IMR-90 (cell line): Measurements from ENCODE around the gene MRS2. TPM values are rescaled to one million over a fixed set of nuclear protein-coding genes. Genes with fewer than 3 reads are reported as not detected.

Experiments
- ATAC-seq: fragments of 200-7000 bp; cut with Tn5 transposase; 2 replicates; pipeline ENCODE4 v1.9.1; 2020; ENCODE audit warnings: low read depth, mild to moderate bottlenecking, moderate library complexity
- BruUV-seq: library from RNA; stranded (reverse); fragments of 400-500 nt; replicated peaks from 2 replicates; lab custom pipeline; 2021; lab: Mats Ljungman, UMichigan
- CTCF ChIA-PET: fragments of 300-600 bp; formaldehyde crosslinking; extraction: SDS; loops from one replicate; lab custom pipeline; 2021; ENCODE audit warnings: antibody characterized with exemption; lab: Yijun Ruan, JAX
- POLR2A ChIA-PET: fragments of 300-600 bp; sonication (Branson Sonifier 250); formaldehyde crosslinking; loops from one replicate; lab custom pipeline; 2022; ENCODE audit warnings: antibody characterized with exemption; ENCODE audit not compliant: unreplicated experiment; lab: Charles Lee
- DNase-seq: peaks from one replicate; pipeline ENCODE4 v3.0.0; 2013
- H2AFZ ChIP-seq: replicated peaks from 2 replicates; pipeline ENCODE3; 2013; ENCODE audit warnings: low read length, mild to moderate bottlenecking; ENCODE audit not compliant: poor library complexity
- H2AK5ac ChIP-seq: 2 replicates; pipeline ENCODE4 v1.6.1; 2013; ENCODE audit warnings: low read depth, low read length, inconsistent platforms
- H2AK9ac ChIP-seq: replicated peaks from 2 replicates; pipeline ENCODE3; 2013; ENCODE audit warnings: mild to moderate bottlenecking, low read depth, low read length, moderate library complexity; ENCODE audit not compliant: poor library complexity
- H2BK120ac ChIP-seq: 2 replicates; pipeline ENCODE4 v1.6.1; 2013; ENCODE audit warnings: low read depth, low read length, inconsistent platforms
- H2BK15ac ChIP-seq: 3 replicates; pipeline ENCODE4 v1.6.1; 2013; ENCODE audit warnings: low read depth, low read length, inconsistent platforms
- H2BK20ac ChIP-seq: 2 replicates; pipeline ENCODE4 v1.6.1; 2013; ENCODE audit warnings: low read depth, mild to moderate bottlenecking, inconsistent platforms, low read length, moderate library complexity
- H2BK5ac ChIP-seq: 2 replicates; pipeline ENCODE4 v1.6.1; 2013; ENCODE audit warnings: mild to moderate bottlenecking, low read depth, low read length, inconsistent platforms; ENCODE audit not compliant: poor library complexity, severe bottlenecking
- H3K14ac ChIP-seq: replicated peaks from 2 replicates; pipeline ENCODE4 v1.6.1; 2013; ENCODE audit warnings: low read depth, low read length, inconsistent platforms
- H3K18ac ChIP-seq: 2 replicates; pipeline ENCODE4 v1.6.1; 2013; ENCODE audit warnings: low read depth, low read length, control low read depth
- H3K23ac ChIP-seq: 2 replicates; pipeline ENCODE4 v1.6.1; 2013; ENCODE audit warnings: low read depth, low read length, inconsistent platforms
- H3K27ac ChIP-seq: 2 replicates; pipeline ENCODE4 v1.5.1; 2013; ENCODE audit warnings: mild to moderate bottlenecking, control low read depth, low read length; ENCODE audit not compliant: insufficient read depth
- H3K27me3 ChIP-seq: 2 replicates; pipeline ENCODE4 v1.6.1; 2013; ENCODE audit warnings: low read length; ENCODE audit not compliant: control insufficient read depth, insufficient read depth
- H3K36me3 ChIP-seq: 2 replicates; pipeline ENCODE4 v1.6.1; 2013; ENCODE audit warnings: low read length, mixed read lengths; ENCODE audit not compliant: control insufficient read depth, insufficient read depth
- H3K4ac ChIP-seq: 2 replicates; pipeline ENCODE4 v1.6.1; 2013; ENCODE audit warnings: low read depth, low read length, inconsistent platforms
- H3K4me1 ChIP-seq: 2 replicates; pipeline ENCODE4 v1.6.1; 2013; ENCODE audit warnings: low read length, mixed read lengths; ENCODE audit not compliant: control insufficient read depth, insufficient read depth
- H3K4me2 ChIP-seq: 2 replicates; pipeline ENCODE4 v1.6.1; 2013; ENCODE audit warnings: low read depth, mild to moderate bottlenecking, control low read depth, low read length, moderate library complexity
- H3K4me3 ChIP-seq: 2 replicates; pipeline ENCODE4 v1.5.1; 2013; ENCODE audit warnings: low read depth, mild to moderate bottlenecking, control low read depth, low read length, moderate library complexity; ENCODE audit not compliant: insufficient read depth
- H3K56ac ChIP-seq: 2 replicates; pipeline ENCODE4 v1.6.1; 2013; ENCODE audit warnings: low read length, inconsistent platforms; ENCODE audit not compliant: insufficient read depth; ENCODE audit errors: extremely low read depth
- H3K79me1 ChIP-seq, 2 experiments: 2 replicates each; pipeline ENCODE4 v1.6.1; 2013; ENCODE audit warnings: low read length in 2 of 2, inconsistent platforms in 1 of 2, low read depth in 1 of 2
- H3K9ac ChIP-seq: 2 replicates; pipeline ENCODE4 v1.6.1; 2013; ENCODE audit warnings: low read depth, low read length, control low read depth
- H3K9me1 ChIP-seq: 2 replicates; pipeline ENCODE4 v1.6.1; 2013; ENCODE audit warnings: low read length, inconsistent platforms; ENCODE audit not compliant: insufficient read depth
- H3K9me3 ChIP-seq: 2 replicates; pipeline ENCODE4 v1.6.1; 2013; ENCODE audit warnings: low read length; ENCODE audit not compliant: control insufficient read depth, insufficient read depth
- H4K20me1 ChIP-seq: 2 replicates; pipeline ENCODE4 v1.6.1; 2013; ENCODE audit warnings: low read length, inconsistent platforms; ENCODE audit not compliant: insufficient read depth
- H4K5ac ChIP-seq: 2 replicates; pipeline ENCODE4 v1.6.1; 2013; ENCODE audit warnings: mild to moderate bottlenecking, low read depth, low read length, control low read depth
- H4K8ac ChIP-seq, 2 experiments: 2 replicates each; pipeline ENCODE4 v1.6.1; 2013; ENCODE audit warnings: low read depth in 2 of 2, low read length in 2 of 2, control low read depth in 1 of 2, inconsistent platforms in 1 of 2
- H4K91ac ChIP-seq: 2 replicates; pipeline ENCODE4 v1.6.1; 2013; ENCODE audit warnings: low read depth, low read length, inconsistent platforms; ENCODE audit not compliant: insufficient read depth
- BHLHE40 ChIP-seq: fragments of 150-350 bp; IDR thresholded peaks from 2 replicates; pipeline ENCODE4 v1.6.1; 2016; ENCODE audit warnings: mild to moderate bottlenecking, low read depth, low read length
- CEBPB ChIP-seq: IDR thresholded peaks from 2 replicates; pipeline ENCODE4 v1.6.1; 2012; ENCODE audit warnings: low read depth, low read length, improper control_type of control experiment
- CHD1 ChIP-seq: IDR thresholded peaks from 2 replicates; pipeline ENCODE4 v1.6.1; 2012; ENCODE audit warnings: low read depth, low read length, improper control_type of control experiment
- CTCF ChIP-seq: conservative IDR thresholded peaks from 2 replicates; pipeline ENCODE4 v1.5.1; 2012; ENCODE audit warnings: mild to moderate bottlenecking, low read depth, low read length, improper control_type of control experiment
- ELK1 ChIP-seq: fragments of 150-350 bp; IDR thresholded peaks from 2 replicates; pipeline ENCODE4 v1.6.1; 2016; ENCODE audit warnings: low read depth, mild to moderate bottlenecking, low read length, moderate library complexity, borderline replicate concordance
- FOS ChIP-seq: fragments of 150-350 bp; IDR thresholded peaks from 2 replicates; pipeline ENCODE4 v1.6.1; 2016; ENCODE audit warnings: low read depth, low read length
- MAFK ChIP-seq: IDR thresholded peaks from 2 replicates; pipeline ENCODE4 v1.6.1; 2012; ENCODE audit warnings: low read depth, low read length, improper control_type of control experiment
- MAZ ChIP-seq: IDR thresholded peaks from 2 replicates; pipeline ENCODE4 v1.6.1; 2012; ENCODE audit warnings: low read depth, mild to moderate bottlenecking, low read length, improper control_type of control experiment, moderate library complexity, borderline replicate concordance
- MXI1 ChIP-seq: IDR thresholded peaks from 2 replicates; pipeline ENCODE4 v1.6.1; 2012; ENCODE audit warnings: low read depth, mild to moderate bottlenecking, low read length, moderate library complexity, borderline replicate concordance
- NFE2L2 ChIP-seq: fragments of 150-350 bp; IDR thresholded peaks from 2 replicates; pipeline ENCODE4 v1.6.1; 2016; ENCODE audit warnings: low read depth, mild to moderate bottlenecking, low read length
- POLR2A ChIP-seq: IDR thresholded peaks from 2 replicates; pipeline ENCODE4 v1.6.1; 2012; ENCODE audit warnings: mild to moderate bottlenecking, low read depth, low read length
- RAD21 ChIP-seq: IDR thresholded peaks from 2 replicates; pipeline ENCODE4 v1.6.1; 2012; ENCODE audit warnings: low read length, improper control_type of control experiment
- RCOR1 ChIP-seq: IDR thresholded peaks from 2 replicates; pipeline ENCODE4 v1.6.1; 2012; ENCODE audit warnings: mild to moderate bottlenecking, low read length, improper control_type of control experiment; ENCODE audit not compliant: insufficient replicate concordance
- RFX5 ChIP-seq: IDR thresholded peaks from 2 replicates; pipeline ENCODE4 v1.8.0; 2012; ENCODE audit warnings: low read depth, mild to moderate bottlenecking, low read length, moderate library complexity
- SMC3 ChIP-seq: fragments of 150-350 bp; IDR thresholded peaks from 2 replicates; pipeline ENCODE4 v1.6.1; 2016; ENCODE audit warnings: low read depth, mild to moderate bottlenecking, antibody characterized with exemption, low read length, moderate library complexity
- USF2 ChIP-seq: fragments of 150-350 bp; IDR thresholded peaks from 2 replicates; pipeline ENCODE4 v1.6.1; 2017; ENCODE audit warnings: mild to moderate bottlenecking, antibody characterized with exemption, low read length, low read depth
- WGBS, 2 experiments: methylation state at CpG; one replicate each; pipeline versions ENCODE4 v1.1.5 to v1.1.7; 2013; ENCODE audit warnings: missing lambda C conversion rate in 2 of 2; ENCODE audit not compliant: insufficient read length in 1 of 2; ENCODE audit errors: extremely low coverage in 2 of 2; 5-methylcytosine and 5-hydroxymethylcytosine counted together
- dilution Hi-C: fragments of 300-500 bp; cut with HindIII; formaldehyde crosslinking; loops from one replicate; pipeline ENCODE4 v1.14.3; 2018; ENCODE audit warnings: low sequenced_read_pairs; ENCODE audit not compliant: unreplicated experiment
- in situ Hi-C: fragments of 300-500 bp; cut with MboI; formaldehyde crosslinking; loops from 3 replicates; pipeline ENCODE4 v1.14.3; 2019; ENCODE audit warnings: low sequenced_read_pairs, inconsistent platforms, mixed read lengths
- intact Hi-C: fragments of 100-400 bp; cut with micrococcal nuclease; formaldehyde crosslinking; loops from 2 replicates; pipeline ENCODE4 v1.10.0; 2022
- polyA plus RNA-seq, 3 experiments: library from polyadenylated mRNA; depleted of rRNA; stranded (reverse); fragments of >200 nt; gene quantifications; 2 replicates each; pipeline ENCODE4 v1.2.3, GENCODE V29; 2012; ENCODE audit warnings: low replicate concordance in 1 of 3
- total RNA-seq: library from RNA; depleted of rRNA; stranded (reverse); fragments of >200 nt; gene quantifications from 2 replicates; pipeline ENCODE4 v1.2.3, GENCODE V29; 2012

Gene MRS2
- total and polyA plus RNA-seq, 2 of the 4 experiments (the other 2 are of a cell fraction): 8.8 to 11.1 TPM

GRCh38 chr6:24431045-24431451 lies 28.3 kb downstream of the MRS2 start:
- Histone ChIP-seq H2AK5ac (no peak overlapping the region), H3K27me3 (no peaks in the 10 kb centered on the region), H2BK20ac (no peak overlapping the region), H3K79me1 (no peaks in the 10 kb centered on the region), H3K4ac (no peak overlapping the region), H3K56ac (no peak overlapping the region), H3K9ac (no peak overlapping the region), H3K27ac (no peak overlapping the region), H2AFZ (no peak overlapping the region), H3K4me1 (peaks cover 3% of the 10 kb centered on the region; the same call in 1 of the 2 replicates), H4K20me1 (no peaks in the 10 kb centered on the region), H3K36me3 (no peaks in the 10 kb centered on the region), H3K4me3 (no peak overlapping the region), H3K18ac (no peak overlapping the region), H3K14ac (no peak overlapping the region), H4K91ac (no peak overlapping the region), H2BK15ac (no peak overlapping the region), H4K5ac (no peak overlapping the region), H2BK5ac (no peak overlapping the region), H4K8ac (no peak overlapping the region), H2BK120ac (no peak overlapping the region), H3K23ac (no peak overlapping the region), H2AK9ac (no peak overlapping the region), H3K9me1 (peaks cover 4% of the 10 kb centered on the region), H3K4me2 (no peak overlapping the region), H3K9me3 (no peaks in the 10 kb centered on the region)
- CTCF ChIA-PET: interaction anchor here (0.8 to 1.7 kb wide), 4 partner anchors 8 to 90 kb away, joined by 3 to 7 read pairs (median 4); no protein-coding TSS in a partner anchor
- DNase-seq (peak; percentile 54), ATAC-seq (peak; percentile 67)
- no peak for TF ChIP-seq USF2
- TF ChIP-seq BHLHE40: no peak
- no peak for TF ChIP-seq RCOR1
- TF ChIP-seq RAD21: peak; percentile 54
- peak; percentile 43 for TF ChIP-seq SMC3
- TF ChIP-seq RFX5: no peak
- TF ChIP-seq MXI1: no peak
- no peak for TF ChIP-seq MAFK
- no peak for TF ChIP-seq NFE2L2
- TF ChIP-seq ELK1: no peak
- no peak for TF ChIP-seq MAZ
- no peak for TF ChIP-seq FOS
- no peak for TF ChIP-seq CHD1
- no peak for TF ChIP-seq CEBPB
- TF ChIP-seq CTCF: peak; percentile 63
- no peak for TF ChIP-seq POLR2A
- in situ Hi-C loops (loop anchor here (10.0 kb wide), 1 partner anchor 264 kb away; no protein-coding TSS in a partner anchor), intact Hi-C loops (loop anchor here (1.0 kb wide), 2 partner anchors 90 to 264 kb away; no protein-coding TSS in a partner anchor), dilution Hi-C loops (no loop called here)
- POLR2A ChIA-PET: no interaction called here
- no CpG with 5 or more reads among the region's 1 CpG for WGBS, 2 experiments
- no TSS peak for BruUV-seq
